A204.1 (cell line): Measurements from ENCODE around the gene CYP26B1.

Experiments used
- FAIRE-seq: peaks from 2 replicates; lab custom pipeline; 2012; peaks lifted over from hg19 to GRCh38; lab: Jason Lieb, UNC

Gene CYP26B1

DNA sequence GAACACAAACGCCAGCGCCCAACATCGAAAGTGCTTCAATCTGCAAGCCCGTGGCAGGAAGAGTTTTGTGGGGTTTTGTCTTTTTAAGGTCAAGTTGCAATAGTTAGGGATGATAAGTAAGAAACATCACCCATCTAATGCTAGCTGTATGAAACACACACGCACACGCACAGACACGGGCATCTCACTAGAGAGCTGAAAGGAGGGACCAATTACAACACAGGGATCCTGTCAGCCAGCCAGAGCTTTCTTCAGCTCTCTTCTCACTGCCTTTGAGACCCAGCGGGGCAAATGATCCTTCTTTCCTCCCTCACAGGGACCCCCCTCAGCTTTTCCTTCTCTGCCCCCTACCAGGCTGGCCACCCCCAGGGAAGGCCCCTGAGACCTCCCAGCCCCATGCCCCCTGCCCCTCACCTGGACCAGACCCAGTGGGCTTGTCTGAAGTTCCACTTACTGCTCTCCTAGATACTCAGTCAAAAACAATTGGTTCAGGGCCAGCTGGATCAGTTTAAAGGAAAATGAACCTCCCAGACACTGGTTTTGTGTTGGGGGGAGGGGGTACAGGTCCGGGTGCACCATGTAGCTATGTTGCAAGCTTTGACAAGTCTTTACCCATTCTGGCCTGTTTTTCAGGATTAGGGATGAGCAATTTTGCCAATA, 17.9 kb downstream of the CYP26B1 start:
- FAIRE-seq: no peak

DNA sequence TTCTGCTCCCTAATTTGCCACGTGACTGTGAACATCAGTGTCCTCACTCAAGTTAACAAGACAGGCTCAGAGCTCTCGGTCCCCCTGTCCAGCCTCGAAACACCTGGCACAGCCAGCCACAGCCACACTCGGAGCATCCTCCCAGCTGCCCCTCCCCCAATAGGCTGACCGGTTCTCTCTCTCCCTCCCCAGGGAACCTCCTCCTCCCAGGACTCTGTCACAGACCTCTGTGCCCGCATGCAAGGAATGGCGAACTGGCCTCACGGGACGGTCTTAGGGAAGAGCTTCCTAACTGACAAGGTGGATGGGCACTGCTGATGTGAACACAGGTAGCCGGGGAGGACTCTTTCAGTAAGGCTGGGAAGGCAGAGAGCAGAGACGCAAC, 18.8 kb downstream of the CYP26B1 start:
- no peak for FAIRE-seq

DNA sequence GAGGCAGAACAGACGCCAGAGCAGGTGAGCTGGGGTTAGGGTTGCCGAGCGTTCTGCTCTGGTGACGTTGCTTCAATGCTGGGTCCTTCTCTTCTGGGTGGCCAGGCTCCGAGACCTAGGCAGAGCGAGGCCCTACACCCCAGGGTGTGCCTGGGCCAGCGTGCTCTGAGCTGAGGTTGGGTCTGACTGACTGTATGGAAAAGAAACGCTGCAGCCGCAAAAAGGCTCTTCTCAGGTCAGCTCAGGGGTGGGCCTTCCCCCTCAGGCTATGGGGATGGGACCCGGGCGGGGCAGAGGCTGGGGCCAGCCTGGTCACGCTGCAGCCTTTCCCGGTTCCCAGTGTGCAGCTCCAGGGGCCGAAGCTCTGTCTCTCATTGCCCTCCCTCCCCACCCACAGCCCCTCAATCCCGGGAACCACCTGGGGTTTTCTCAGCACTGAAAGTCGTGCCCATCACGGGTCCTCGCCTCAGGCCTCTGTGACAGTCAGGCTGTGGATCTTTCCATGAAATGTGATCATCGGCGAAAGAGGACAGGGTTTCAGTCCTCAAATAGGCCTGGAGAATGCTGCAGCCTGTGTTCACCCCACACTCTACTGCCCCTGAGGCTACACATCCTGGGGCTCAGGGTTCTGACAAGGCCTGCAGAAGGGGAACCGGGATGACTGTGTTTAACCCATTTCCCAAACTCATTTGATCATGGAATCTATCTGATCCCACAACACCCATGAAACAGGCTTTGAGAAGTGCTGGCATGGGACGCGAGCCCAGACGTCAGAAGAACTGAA, 19.4 kb downstream of the CYP26B1 start:
- no peak for FAIRE-seq

DNA sequence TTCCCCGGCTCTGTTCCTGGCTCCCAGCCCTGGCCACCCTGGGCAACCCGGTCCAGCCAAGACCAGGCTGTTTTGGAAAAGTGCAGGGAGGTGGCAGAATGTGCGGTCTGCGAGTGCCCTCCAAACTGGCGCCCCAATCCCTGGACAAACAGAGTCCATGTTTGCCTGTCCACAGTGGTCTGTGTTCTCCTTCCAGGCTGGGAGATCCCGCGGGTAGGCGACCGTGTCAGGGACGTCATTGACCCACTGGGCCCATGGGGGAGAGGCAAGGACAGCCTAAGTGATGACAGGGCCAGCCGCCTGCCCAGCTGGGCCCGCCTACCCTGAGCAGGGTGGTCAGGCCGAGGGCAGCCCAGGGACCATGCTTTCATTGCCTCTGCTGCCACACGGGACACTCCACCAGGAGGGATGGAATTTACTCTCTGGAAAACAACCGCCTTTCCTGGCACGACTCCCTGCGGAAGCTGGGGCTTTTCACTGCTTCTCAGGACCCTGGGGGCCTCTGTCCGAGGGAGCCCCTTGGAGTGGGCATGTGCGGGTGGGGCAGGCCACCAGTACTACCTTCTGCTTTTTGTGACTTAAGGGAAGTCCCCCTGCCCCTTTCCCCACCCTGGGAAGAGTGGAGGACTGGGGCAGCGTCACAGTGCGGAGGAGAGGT, 20.1 kb downstream of the CYP26B1 start:
- no peak for FAIRE-seq

DNA sequence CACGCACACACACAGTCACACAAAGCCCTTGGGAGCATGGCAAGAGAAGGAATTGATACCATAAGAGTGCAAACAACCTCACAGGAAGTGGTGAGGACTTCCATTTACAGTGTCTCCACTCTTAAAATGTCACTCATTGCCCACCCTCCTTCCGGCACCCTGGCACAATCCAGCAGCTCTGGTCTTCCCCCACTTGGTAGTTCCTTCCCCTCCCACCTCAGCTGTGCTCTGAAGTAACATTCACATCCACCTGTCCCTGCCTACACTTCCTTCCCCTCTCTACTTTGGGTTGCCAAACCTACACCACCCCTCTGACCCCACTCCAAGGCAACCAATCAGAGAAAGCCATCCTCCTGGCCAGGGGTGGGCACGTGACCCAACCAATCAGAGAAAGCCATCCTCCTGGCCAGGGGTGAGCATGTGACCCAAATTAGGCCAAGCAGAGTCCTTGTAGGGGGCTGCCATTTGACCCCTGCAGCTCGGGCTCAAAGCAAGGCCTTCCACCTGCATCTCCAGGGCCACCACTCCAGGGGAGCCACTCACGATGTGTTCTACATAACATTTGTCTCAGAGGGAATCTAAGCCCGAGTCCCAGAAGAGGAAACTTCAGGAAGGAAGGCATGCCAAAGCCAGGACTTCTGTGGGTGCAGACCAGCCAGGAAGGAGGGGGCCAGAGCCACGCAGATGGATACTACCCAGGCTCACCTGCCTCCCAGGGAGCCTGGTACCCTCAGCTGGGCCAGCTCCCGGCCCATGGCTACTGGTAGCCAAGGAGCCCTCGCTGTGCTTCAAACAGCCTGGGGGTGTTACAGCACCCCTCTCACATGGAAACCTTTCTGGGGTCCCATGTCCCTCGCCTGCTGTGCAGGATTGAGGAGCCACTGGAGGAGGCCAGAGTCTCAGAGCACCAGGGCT, 21.2 kb downstream of the CYP26B1 start:
- FAIRE-seq: no peak

DNA sequence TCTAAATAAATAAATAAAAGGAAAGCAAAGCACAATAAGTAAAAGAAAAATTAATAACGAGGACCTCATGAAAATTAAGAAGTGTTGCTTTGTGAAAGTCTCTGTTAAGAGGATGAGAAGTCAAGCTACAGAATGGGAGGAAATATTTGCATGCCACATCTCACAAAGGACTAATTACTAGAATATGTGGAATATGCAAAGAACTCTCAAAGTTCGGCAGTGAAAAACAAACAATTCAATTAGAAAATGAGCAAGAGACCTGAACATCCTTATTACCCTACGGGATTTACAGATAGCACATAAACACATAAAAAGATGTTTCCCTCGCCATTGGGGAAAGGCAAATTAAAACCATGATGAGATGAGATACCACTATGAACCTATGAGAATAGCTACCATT, 23.3 kb downstream of the CYP26B1 start:
- no peak for FAIRE-seq

DNA sequence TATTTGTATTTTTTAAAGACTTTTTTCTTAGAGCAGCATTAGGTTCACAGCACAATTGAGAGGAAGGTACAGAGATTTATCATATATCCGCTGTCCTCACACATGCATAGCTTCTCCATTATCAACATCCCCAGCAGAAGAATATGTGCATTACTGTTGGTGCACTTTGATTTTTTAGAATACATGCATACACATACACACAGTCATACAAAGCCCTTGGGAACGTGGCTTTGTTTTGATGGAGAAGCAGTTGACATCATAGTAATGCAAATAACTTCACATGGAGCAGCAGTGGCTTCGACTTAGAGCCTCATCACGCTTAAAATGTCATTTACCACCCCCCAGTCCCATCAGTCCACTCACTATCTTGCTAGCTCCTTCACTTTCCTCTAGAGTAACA, 26.5 kb downstream of the CYP26B1 start:
- FAIRE-seq: no peak

DNA sequence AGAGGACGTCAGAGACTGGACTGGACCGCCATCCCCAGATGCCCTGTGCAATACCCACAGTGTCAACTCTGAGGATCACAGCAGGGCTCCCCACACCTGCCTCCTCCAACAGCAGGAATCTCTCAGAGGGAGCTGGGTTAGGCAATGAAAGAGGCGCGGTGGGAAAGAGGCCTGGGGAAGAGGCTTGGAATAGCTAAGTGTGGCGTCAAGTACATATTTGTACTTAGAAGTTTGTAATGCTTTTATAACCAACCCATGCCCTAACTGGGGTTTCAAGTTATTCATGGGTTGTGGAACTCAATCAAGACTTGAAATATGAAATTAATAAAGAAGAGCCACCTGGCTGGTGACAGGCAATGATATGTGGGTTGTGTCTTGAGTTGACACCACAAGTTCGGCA, 28.7 kb downstream of the CYP26B1 start:
- no peak for FAIRE-seq

DNA sequence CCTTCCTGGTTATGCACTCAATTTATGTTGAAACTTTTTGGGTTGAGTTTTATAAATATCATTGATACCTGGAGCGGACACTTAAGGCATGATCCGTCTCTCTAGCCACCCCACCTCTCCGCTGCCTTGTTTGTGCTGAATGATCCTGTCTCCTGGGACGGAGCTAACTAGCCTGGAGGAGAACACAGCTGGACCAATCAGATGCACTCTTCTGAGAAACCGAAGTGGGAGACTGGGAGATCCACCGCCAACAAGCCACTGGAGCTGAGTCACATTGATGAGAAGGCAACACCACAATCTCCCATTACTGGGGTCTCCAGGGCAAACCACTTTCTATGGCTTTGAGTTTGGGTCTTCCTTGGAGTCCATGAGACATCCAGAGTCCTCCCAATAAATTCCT, 29.3 kb downstream of the CYP26B1 start:
- FAIRE-seq: no peak

DNA sequence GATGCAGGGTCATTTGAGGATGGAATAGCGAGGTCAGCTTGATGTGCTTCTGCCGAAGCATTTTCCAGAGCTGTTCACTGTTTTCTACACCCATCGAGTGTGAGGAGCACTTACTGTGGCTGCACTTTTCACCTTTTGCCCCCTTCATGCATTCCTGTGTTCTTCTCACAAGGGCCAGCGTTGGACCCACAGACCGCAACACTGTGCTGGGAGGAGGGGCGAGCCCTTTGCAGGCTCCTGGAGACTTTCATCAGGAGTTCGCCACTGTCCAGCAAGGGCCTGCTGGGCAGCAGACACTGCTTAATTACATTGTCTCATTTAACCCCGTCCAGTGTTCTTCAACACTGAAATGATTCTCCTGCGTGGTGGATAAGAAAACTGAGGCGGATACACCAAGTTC, 29.9 kb downstream of the CYP26B1 start:
- FAIRE-seq: no peak

DNA sequence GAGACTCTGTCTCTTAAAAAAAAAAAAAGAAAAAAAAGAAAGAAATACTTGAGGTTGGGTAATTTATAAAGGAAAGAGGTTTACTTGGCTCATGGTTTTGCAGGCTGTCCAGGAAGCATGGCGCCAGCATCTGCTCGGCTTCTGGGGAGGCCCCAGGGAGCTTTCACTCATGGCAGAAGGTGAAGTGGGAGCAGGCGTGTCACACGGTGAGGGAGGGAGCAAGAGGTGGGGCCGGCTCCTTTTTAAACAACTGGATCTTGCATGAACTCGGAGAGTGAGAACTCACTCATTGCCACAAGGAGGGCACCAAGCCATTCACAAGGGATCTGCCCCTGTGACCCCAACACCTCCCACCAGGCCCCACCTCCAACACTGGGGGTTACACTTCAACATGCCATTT, 30.6 kb downstream of the CYP26B1 start:
- no peak for FAIRE-seq

DNA sequence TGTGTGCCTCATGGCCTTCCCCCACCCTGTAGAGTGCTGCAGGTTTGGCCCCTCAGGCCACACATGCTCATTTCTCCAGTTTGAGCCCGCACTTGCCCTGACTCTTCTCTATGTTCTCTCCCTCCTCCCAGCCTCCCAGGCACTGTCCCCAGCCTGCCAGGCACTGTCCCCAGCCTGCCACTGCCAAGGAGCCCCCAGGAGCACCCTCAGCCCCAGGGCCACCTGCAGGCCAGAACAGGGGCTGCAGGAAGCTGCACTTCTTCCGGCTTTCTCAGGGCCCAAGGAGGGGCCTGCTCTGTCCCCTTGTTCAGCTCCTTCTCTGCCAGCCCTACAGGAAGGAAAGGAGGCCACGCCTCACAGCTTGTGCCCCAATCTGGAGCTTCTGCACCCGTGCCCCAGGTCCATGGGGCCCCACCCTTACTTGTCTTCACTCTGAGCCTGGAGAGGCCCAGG, 31.6 kb downstream of the CYP26B1 start:
- FAIRE-seq: no peak

DNA sequence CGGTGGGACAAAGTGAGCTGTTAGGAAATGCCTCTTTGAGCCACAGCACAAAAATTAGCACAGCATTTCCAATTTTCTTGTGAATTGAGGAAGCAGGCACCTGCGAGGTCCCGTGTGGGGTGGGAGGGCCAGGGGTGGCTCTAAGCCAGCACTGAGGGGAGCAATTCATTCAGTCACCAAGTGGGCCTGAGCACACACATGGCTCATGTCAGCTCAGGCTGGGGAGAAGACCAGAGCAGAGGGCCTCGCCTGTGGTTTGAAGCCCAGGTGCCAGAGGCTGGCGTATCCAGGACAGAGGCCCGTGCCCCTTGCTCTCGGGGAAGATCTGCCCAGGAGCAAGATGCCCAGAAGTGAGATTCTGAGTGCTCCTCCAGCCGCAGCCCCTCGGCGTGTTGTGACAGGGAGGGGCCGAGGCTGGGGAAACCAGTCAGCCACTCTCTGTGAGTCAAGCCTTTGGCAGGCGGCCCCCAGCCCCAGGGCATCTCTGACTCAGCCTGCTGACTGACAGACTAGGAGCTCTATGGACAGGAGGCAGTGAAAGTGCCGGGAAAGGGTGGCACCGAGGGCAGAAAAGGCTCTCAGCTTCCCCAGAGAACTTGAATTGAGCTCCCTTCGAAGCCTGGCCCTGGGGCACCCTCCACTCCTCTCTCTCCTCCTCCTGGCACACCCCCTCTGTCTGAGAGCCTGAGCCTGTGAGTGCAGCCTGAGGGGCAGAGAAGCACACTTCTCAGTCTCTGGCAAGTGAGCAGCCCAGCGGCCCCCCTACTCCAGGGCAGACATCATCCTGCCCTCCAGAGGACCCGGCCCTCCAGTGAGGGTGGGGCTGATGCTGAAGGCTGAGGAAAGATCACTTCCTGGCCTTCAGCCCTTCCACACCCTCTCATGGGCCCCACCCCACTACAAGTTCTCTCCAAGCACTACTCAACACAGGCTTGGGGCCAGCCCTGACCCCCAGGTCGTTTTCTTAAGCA, 32.3 kb downstream of the CYP26B1 start:
- no peak for FAIRE-seq

DNA sequence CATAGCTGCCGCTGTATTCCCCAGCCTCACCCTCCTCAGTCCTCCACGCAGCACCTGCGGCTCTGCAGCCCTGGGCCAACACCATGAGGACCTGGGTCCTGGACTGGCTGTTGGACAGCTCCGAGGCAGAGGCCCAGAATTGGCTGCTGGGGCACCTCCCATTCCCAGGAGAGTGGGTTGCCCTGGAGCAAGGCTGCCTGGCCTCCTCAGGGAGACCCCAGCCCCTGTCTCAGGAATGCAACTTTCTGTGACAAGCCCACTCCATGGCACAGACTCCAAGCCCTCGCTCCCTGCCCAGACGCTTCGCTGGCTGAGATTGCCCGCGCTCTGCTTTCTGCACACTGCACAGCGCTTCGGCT, 33.0 kb downstream of the CYP26B1 start:
- no peak for FAIRE-seq

DNA sequence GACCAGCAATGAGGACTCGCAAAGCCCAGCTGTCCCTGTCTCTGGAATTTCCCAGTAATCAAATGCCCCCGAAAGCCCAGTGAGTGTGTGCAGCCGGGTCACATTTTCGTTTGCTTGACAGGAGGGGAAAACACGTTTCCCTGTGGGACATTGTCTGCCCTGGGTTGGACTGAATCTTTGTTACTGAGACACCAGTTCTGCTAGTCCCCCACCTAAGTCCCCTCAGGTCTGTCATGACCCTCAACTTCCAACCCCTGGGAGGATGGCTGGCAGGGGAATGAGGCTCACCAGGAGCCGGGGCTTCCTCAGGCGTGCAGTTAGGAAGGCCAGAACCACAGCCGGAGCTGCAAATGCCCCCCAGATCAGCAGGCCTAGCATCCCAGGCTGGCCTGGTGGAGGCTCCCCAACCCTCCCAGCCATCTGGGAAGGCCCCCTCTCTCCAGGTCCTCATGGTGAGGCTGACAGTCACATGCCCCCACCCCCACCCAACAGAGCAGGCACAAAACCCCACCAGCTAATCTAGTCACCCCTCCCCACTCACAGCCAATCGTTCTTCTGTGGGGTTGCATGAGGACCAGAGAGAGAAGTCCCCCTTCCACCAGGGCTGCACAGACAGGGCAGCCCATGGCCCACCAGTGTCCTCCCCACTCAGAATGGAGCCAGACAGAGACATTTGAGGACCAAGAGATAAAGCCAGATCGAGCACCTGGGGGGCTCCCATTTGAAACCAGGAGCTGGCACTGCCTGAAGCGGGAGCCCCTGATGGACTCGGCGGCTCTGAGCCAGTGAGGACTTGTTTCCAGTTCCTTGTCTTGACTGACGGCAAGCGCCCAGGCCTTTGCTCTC, 33.6 kb downstream of the CYP26B1 start:
- FAIRE-seq: no peak

DNA sequence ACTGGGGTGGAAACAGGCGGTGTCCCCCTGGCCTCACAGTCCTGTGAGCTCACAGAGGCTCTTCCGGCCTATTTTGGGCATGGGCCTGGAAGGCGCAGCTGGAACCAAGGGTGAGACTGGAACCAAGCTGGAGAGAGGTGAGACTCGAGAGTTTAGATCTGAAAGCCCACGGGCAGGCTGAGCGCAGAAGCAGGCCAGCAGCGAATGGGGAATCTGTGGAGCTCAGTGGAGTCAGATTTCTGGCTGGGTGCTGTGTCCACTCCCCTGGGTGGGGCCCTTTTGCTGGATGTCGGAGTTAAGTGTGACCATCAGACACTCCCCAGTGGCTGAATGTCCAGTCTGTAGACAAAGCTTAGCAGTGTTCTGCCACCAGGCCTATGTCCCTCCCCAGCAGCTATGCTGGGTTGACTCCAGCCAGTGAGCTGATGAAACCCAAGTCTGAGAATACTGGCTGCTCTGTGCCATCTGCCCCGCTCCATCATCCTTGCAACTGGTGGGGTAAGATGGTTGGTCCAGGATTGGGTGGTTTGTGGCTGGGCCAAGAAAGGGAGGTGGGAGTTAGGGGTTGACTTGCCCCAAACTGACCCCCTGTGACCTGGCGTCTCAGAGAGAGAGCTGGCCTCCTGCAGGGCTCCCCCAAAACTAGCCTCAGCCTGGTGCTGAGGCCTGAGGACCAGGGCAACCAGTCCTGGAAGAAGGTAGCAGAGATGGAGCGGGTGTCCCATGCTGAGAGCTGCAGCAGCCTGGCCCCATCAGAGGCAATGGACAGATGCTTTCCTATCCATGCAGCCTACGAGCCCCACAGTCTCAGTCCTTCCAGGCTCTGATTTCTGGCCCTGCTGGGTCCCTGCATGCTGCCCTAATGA, 34.4 kb downstream of the CYP26B1 start:
- FAIRE-seq: no peak

DNA sequence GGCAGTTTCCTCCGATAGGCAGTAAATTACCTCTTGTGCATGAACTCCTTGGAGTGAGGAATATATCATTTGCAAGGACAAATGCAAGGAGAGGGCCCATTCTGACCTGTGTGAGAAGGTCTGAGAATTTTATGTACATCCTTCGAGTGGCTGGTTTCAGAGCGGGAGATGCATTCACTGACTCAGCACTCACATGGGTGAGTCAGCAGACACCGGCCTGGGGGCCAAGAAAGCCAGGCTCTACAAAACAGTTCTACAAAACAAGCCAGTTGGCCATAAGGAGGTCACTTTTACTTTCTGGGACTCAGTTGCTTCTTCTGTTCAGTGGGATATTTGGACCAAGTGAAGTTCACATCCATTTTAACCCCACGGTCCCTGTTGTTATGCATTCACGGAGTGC, 35.3 kb downstream of the CYP26B1 start:
- FAIRE-seq: no peak

DNA sequence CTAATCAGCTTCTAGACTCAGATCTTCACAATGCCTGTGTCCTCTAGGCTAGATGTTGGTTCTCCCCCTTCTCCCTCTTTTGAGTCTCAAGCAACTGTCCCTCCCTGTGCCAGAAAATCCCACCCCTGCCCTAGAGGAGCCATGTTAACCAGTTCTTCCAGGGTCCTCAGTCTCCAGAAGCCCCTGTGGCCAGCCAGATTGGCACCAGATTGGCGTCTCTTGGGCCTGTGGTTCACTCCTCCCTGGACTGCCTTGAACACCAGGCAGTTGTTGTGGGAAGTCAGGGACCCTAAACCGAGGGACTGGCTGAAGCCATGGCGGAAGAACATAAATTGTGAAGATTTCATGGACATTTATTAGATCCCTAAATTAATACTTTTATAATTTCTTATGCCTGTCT, 36.6 kb downstream of the CYP26B1 start:
- FAIRE-seq: no peak

DNA sequence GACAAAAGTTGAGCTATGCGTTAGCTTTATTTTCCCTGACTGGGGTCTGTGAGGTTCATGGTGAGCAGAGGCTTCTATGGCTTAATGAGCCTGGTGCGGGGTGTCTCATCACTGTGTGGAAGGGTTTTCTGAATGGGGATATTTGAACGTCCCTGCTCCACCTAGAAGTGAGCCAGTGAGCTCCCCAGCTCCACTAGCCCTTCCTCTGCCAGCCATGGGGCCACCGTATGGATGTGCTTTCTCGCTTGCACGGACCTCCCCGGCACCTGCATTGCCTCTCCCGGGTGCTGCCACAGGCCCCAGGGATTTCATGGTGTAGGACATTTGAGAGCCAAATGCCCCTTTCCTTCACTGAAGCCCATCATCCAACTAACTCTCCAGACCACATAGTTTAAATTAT, 37.8 kb downstream of the CYP26B1 start:
- FAIRE-seq: no peak
